IPS DF 19.7 (cell line): Measurements from ENCODE around the gene MTMR2.
"Not testable (repeated sequence)": the region's sequence is repeated elsewhere in the genome, so short reads cannot be mapped to it uniquely, and the experiment has no call there.

Source experiments
- DNase-seq: peaks from one replicate; pipeline ENCODE4 v3.0.0-alpha.2; 2013; ENCODE audit warnings: low read depth, low spot score

The MTMR2 gene

GRCh38 chr11:95816037-95816436 is 107.9 kb downstream of the MTMR2 start:
- no peak for DNase-seq

- DNase-seq = not testable (repeated sequence)
Measured at GRCh38 chr11:95811052-95811451, 112.9 kb downstream of the MTMR2 start.

GRCh38 chr11:95806464-95806863 is 117.4 kb downstream of the MTMR2 start:
- not testable (repeated sequence) for DNase-seq

- no peak for DNase-seq
Measured at GRCh38 chr11:95805869-95806268, 118.0 kb downstream of the MTMR2 start.

GRCh38 chr11:95803973-95804372 is 119.9 kb downstream of the MTMR2 start:
- DNase-seq = no peak

GRCh38 chr11:95802806-95803205 is 121.1 kb downstream of the MTMR2 start:
- no peak for DNase-seq

GRCh38 chr11:95800438-95800837 is 123.5 kb downstream of the MTMR2 start:
- no peak for DNase-seq

- DNase-seq = no peak
Measured at GRCh38 chr11:95799546-95799945, 124.4 kb downstream of the MTMR2 start.

- no peak for DNase-seq
Measured at GRCh38 chr11:95796501-95796900, 127.4 kb downstream of the MTMR2 start.

- DNase-seq = no peak
Measured at GRCh38 chr11:95795627-95796295, 128.1 kb downstream of the MTMR2 start.

- DNase-seq = no peak
Measured at GRCh38 chr11:95794086-95794485, 129.8 kb downstream of the MTMR2 start.

GRCh38 chr11:95793116-95793515 is 130.8 kb downstream of the MTMR2 start:
- no peak for DNase-seq

- no peak for DNase-seq
Measured at GRCh38 chr11:95792700-95793099, 131.2 kb downstream of the MTMR2 start.

GRCh38 chr11:95792200-95792599 is 131.7 kb downstream of the MTMR2 start:
- DNase-seq = no peak

- DNase-seq = no peak
Measured at GRCh38 chr11:95791709-95792033, 132.2 kb downstream of the MTMR2 start.

- peak; percentile 20 for DNase-seq
Measured at GRCh38 chr11:95790933-95791708, 132.8 kb downstream of the MTMR2 start.

GRCh38 chr11:95790123-95790932 is 133.6 kb downstream of the MTMR2 start, which contains the start of gene CEP57:
TSS of gene CEP57 (plus strand) at chr11:95790498. CDS start at chr11:95790699, 201 bp downstream.
- peak; percentile 92 for DNase-seq

GRCh38 chr11:95789506-95790122 is 134.3 kb downstream of the MTMR2 start, which contains the start of gene FAM76B:
TSS of gene FAM76B (minus strand) at chr11:95789782. CDS start at chr11:95789478, 304 bp downstream.
- DNase-seq = peak; percentile 93

GRCh38 chr11:95788921-95789505 is 134.9 kb downstream of the MTMR2 start:
- DNase-seq = peak; percentile 9
